ENCODE data around the gene CHD1.

DNA sequence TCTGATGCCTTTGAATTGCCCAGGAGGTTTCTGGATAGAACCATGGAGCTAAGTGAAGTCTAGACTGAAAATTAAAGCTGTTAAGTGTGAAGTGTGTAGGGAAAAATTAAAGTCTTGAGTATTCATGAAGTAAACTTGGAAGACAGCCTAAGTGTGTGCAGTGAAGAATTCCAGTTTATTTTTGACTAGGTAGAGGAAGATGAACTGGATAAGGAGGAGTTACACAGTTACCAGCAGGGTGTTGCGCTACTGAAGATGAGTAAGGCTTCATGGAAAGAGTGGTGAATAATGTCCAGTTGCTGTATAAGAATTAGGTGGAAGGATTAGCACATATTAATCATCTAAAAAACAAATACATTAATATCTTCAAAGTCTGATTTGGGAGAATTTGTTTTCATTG lies 5.7 kb upstream of the CHD1 start:
- TF ChIP-seq, protein P1, sequence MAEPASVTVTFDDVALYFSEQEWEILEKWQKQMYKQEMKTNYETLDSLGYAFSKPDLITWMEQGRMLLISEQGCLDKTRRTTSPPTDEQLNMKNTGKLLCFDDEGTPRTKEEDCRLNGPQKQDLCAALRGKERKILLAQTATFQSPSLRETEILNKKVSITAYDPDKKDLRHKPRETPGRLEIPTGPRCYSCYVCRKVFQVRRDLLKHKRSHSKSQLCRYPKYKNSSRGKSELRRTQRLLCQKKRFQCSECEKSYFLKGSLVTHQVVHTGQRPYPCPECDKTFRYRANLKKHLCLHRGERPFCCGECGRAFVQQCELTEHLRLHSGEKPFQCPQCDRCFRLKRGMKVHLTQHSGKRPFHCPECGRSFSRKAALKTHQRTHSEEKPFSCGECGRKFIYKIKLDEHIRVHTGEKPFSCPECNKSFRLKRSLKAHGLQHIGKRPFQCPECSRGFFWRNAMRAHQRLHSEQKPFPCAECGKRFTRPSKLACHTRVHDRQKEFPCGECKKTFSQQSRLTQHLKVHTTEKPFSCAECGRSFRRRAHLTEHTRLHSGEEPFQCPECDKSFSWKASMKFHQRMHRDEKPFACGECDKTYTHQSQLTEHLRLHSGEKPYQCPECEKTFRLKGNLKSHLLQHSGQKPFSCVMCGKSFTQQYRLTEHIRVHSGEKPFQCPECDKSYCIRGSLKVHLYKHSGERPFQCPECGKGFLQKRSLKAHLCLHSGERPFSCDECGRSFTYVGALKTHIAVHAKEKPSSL (CRISPR knock-in tag; conservative IDR thresholded peaks at IDR 0.05): no peak
- TF ChIP-seq TEAD1 (CRISPR knock-in tag; IDR thresholded peaks at IDR 0.05): no peak
- TF ChIP-seq, protein P2, sequence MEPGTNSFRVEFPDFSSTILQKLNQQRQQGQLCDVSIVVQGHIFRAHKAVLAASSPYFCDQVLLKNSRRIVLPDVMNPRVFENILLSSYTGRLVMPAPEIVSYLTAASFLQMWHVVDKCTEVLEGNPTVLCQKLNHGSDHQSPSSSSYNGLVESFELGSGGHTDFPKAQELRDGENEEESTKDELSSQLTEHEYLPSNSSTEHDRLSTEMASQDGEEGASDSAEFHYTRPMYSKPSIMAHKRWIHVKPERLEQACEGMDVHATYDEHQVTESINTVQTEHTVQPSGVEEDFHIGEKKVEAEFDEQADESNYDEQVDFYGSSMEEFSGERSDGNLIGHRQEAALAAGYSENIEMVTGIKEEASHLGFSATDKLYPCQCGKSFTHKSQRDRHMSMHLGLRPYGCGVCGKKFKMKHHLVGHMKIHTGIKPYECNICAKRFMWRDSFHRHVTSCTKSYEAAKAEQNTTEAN (CRISPR knock-in tag; IDR thresholded peaks at IDR 0.05): no peak
- no peak for TF ChIP-seq SMAD4 (CRISPR knock-in tag; IDR thresholded peaks at IDR 0.05)
- no peak for TF ChIP-seq TCF7 (CRISPR knock-in tag; IDR thresholded peaks at IDR 0.05; ENCODE audit: low read depth)
- TF ChIP-seq, protein P3, sequence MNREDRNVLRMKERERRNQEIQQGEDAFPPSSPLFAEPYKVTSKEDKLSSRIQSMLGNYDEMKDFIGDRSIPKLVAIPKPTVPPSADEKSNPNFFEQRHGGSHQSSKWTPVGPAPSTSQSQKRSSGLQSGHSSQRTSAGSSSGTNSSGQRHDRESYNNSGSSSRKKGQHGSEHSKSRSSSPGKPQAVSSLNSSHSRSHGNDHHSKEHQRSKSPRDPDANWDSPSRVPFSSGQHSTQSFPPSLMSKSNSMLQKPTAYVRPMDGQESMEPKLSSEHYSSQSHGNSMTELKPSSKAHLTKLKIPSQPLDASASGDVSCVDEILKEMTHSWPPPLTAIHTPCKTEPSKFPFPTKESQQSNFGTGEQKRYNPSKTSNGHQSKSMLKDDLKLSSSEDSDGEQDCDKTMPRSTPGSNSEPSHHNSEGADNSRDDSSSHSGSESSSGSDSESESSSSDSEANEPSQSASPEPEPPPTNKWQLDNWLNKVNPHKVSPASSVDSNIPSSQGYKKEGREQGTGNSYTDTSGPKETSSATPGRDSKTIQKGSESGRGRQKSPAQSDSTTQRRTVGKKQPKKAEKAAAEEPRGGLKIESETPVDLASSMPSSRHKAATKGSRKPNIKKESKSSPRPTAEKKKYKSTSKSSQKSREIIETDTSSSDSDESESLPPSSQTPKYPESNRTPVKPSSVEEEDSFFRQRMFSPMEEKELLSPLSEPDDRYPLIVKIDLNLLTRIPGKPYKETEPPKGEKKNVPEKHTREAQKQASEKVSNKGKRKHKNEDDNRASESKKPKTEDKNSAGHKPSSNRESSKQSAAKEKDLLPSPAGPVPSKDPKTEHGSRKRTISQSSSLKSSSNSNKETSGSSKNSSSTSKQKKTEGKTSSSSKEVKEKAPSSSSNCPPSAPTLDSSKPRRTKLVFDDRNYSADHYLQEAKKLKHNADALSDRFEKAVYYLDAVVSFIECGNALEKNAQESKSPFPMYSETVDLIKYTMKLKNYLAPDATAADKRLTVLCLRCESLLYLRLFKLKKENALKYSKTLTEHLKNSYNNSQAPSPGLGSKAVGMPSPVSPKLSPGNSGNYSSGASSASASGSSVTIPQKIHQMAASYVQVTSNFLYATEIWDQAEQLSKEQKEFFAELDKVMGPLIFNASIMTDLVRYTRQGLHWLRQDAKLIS (CRISPR knock-in tag; IDR thresholded peaks at IDR 0.05; ENCODE audit: borderline replicate concordance): no peak
- TF ChIP-seq, protein P4, sequence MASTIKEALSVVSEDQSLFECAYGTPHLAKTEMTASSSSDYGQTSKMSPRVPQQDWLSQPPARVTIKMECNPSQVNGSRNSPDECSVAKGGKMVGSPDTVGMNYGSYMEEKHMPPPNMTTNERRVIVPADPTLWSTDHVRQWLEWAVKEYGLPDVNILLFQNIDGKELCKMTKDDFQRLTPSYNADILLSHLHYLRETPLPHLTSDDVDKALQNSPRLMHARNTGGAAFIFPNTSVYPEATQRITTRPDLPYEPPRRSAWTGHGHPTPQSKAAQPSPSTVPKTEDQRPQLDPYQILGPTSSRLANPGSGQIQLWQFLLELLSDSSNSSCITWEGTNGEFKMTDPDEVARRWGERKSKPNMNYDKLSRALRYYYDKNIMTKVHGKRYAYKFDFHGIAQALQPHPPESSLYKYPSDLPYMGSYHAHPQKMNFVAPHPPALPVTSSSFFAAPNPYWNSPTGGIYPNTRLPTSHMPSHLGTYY (CRISPR knock-in tag; IDR thresholded peaks at IDR 0.05): no peak
- no peak for TF ChIP-seq ZNF121 (CRISPR knock-in tag; IDR thresholded peaks at IDR 0.05)
- TF ChIP-seq, protein P5, sequence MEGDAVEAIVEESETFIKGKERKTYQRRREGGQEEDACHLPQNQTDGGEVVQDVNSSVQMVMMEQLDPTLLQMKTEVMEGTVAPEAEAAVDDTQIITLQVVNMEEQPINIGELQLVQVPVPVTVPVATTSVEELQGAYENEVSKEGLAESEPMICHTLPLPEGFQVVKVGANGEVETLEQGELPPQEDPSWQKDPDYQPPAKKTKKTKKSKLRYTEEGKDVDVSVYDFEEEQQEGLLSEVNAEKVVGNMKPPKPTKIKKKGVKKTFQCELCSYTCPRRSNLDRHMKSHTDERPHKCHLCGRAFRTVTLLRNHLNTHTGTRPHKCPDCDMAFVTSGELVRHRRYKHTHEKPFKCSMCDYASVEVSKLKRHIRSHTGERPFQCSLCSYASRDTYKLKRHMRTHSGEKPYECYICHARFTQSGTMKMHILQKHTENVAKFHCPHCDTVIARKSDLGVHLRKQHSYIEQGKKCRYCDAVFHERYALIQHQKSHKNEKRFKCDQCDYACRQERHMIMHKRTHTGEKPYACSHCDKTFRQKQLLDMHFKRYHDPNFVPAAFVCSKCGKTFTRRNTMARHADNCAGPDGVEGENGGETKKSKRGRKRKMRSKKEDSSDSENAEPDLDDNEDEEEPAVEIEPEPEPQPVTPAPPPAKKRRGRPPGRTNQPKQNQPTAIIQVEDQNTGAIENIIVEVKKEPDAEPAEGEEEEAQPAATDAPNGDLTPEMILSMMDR (IDR thresholded peaks at IDR 0.05): no peak
- TF ChIP-seq JUN (CRISPR knock-in tag; IDR thresholded peaks at IDR 0.05): no peak
- no peak for TF ChIP-seq MXD4 (CRISPR knock-in tag; IDR thresholded peaks at IDR 0.05; ENCODE audit: borderline replicate concordance)
- TF ChIP-seq NR2C2 (CRISPR knock-in tag; IDR thresholded peaks at IDR 0.05): no peak

All from WTC11 (cell line).